GM18873 (cell line): ENCODE measurements around the gene ZNG1F.
"Not testable (repeated sequence)": the region's sequence is repeated elsewhere in the genome, so short reads cannot be mapped to it uniquely, and the experiment has no call there.

Experiments used
- ATAC-seq: cut with Tn5 transposase; IDR thresholded peaks from one replicate; pipeline ENCODE4 v1.9.1; 2021; ENCODE audit warnings: mild to moderate bottlenecking, moderate library complexity, moderate number of reproducible peaks; ENCODE audit not compliant: unreplicated experiment, low FRiP score

The ZNG1F gene

DNA sequence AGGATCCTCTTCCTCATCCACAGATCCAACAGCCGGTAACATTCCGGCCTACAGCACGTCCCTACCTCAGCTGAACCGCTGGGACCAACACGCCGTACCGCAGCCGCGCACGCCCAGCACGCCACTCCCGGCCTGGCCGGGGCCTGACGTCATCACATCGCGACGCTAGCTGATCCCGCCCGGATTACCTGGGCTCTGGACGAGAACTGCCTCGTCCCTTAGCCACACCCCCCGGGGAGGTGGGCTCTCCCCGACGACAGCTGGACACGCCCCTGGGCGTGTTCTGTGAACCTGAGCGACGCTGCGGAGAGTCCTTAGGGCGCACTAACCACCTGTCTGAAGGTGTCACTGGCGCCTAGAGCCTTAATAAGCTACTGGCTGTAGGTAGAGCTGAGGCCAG, at the start of gene ZNG1F:
TSS of gene ZNG1F (minus strand) at position 101 of the 400 bp plus-strand sequence. CDS start at position 42, 59 bp downstream.
- ATAC-seq, result not testable (repeated sequence)

DNA sequence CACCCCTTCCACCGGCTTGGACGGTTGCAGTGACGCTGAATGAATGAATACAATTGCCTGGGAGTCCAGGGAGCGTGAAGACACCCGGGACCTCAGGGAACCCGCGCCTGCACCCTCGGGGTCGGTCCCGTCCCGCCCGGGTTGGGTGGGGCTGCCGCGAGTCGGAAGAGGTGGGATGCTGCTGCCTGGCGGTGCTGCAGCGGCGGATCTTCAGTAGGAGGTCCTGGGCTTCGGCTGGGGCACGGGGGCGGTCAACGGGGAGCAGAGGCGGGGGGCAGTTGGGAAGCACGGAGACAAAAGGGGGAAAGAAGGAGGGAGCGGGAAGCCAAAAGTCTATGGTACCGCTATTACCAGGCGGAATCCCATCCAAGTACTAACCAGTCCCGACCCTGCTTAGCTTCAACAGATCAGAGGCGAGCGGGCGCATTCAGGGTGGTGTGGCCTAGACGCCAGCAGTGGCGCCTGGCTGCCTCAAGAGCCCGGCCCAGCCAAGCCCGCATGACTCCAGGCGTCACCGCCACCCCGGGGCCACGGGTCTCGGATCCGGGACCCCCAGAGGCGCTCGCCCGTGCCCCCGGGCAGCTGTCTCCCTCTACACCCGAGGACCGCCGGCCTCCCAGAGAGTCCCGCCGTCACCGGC, 48.1 kb upstream of the ZNG1F start:
- ATAC-seq, result not testable (repeated sequence)

DNA sequence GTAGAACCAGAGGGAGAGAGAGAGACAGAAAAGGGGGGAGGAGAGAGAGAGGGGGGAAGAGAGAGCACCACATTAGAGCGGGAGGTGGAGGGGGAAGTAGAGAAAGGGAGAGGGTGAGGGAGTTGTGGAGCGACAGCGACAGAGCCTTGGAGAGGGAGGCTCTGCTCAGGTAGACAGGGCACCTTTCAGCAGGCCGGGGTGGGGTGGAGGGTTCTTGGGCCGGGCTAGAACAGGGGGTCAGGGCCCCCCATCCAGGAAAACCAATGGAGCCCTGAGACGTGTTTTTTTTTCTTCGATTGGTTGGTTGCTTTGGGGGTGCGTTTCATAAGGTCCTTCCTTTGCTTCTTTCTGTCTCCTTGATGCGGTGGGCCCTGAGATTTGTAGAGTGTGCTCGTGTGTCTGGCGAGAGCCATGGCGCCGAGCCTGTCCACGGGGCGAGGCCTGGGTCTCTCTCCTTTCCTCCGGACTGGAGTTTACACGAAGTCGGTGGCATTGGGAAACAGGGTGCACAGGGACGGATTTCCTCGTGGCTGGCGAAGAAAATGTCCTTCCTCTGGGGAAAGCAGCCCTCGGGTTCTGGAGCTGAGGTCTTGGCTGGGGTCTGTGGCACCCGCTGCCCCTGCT, 47.5 kb upstream of the ZNG1F start:
- not testable (repeated sequence) for ATAC-seq

DNA sequence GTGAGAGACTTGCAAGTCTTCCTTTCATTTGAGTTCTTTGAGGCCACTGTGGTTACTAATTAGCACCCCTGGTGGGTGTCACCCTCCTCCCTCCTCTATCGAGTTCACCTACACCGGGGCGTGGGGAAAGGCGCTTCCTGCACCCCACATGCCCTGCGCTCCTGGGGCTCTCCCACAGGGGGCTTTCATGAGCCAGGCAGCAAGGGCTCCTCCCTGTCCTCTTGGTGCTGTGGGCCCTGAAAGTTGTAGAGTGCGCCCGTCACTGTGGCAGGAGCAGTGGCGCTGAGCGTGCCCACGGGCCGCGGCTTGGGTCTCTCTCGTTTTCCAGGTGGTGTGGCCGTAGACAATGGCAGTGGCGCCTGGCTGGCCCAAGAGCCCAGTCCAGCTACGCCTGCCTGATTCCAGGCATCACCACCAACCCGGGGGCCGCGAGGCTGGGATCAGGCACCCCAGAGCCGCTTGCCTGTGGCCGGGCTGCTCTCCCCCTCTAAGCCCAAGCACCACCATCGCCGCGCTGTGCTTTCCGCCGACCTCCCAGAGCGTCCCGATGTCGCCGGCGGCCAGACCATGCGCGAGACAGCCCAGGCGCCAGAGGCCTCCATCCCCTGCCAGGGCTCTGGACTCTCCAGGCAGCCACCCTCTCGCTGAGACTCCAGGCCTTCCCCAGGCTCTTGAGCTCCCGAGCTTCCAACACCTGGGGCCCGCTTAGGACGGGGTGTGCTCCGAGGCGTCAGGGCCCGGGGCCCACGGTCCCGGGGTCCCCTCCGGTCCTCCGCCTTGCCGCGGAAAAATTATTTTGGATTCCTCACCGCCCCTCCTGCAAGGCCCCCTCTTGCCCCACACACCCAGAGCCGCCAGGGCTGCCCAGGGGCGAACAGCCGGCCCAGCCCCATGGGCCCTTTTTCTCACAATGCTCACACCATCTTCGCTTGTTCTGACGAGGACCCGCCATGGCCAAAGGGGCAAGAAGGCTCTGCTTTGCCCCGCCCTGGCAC, 46.0 kb upstream of the ZNG1F start:
- peak; percentile 100 for ATAC-seq

DNA sequence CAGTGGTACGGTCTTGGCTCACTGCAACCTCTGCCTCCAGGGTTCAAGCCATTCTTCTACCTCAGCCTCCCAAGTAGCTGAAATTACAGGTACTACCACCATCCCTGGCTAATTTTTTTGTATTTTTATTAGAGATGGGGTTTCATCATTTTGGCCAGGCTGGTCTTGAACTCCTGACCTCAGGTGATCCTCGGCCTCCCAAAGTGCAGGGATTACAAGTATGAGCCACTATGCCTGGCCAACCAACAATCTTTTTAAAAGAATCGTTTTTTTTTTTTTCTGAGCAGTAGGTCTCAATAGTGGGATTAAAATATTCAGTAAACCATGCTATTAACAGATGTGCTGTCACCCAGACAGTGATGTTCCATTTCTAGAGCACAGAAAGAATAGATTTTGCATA, 45.1 kb upstream of the ZNG1F start:
- peak; percentile 24 for ATAC-seq

DNA sequence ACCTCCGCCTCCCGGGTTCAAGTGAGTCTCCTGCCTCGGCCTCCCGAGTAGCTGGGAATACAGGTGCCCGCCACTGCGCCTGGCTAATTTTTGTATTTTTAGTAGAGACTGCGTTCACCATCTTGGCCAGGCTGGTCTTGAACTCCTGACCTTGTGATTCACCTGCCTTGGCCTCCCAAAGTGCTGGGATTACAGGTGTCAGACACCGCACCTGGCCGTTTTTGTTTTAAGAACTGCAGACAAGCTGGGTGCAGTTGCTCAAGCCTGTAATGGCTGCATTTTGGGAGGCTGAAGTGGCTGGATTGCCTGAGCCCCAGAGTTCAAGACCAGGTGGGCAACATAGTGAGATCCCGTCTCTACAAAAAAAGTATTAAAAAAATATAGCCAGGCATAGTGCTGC, 43.2 kb upstream of the ZNG1F start:
- not testable (repeated sequence) for ATAC-seq

DNA sequence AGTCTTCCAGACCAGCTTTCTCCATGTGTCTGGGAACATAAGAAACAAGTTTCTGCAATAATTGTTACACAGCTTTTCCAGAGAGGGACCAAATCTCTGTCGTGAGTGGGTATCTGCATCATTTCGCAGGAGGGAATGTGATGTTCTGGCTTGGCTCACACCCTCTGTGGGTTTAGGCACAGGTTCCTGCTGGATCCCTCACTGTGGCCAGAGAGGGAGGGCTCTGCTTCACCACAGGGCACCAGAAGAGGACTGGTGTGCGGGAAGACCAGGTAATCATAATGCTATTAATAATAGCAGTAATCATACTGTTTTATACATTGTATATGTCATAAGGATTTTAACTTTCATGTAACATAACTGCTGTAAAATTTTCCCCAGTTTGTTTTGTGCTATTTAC, 41.3 kb upstream of the ZNG1F start:
- not testable (repeated sequence) for ATAC-seq

DNA sequence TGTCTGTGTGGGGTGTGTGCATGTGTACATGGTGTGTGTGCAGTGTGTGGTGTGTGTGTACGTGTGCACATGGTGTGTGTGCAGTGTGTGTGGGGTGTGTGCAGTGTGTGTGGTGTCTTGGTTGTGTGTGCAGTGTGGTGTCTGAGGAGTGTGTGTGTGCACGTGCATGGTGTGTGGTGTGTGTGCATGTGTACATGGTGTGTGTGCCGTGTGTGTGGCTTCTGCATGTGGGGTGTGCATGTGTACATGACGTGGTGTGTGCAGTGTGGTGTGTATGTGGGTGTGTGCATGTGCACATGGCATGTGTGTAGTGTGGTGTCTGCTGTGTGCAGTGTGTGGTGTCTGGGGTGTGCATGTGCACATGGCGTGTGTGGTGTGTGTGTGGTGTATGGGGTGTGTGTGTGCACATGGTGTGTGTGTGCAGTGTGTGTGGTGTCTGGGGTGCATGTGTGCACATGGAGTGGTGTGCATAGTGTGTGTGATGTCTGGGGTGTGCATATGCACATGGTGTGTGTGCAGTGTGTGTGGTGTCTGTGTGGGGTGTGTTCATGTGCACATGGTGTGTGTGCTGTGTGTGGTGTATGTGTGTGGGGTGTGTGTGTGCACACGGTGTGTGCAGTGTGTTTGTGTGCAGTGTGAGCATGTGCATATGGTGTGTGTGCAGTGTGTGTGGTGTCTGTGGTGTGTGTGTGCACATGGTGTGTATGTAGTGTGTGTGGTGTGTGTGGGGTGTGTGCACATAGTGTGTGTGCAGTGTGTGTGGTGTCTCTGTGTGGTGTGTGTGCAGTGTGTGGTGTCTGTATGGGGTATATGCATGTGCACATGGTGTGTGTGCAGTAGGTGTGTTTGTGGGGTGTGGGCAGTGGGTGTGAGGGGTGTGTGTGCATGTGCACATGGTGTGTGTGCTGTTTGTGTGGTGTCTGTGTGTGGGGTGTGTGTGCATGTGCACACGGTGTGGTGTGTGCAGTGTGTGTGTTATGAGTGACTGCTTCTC, 40.6 kb upstream of the ZNG1F start:
- no peak for ATAC-seq

DNA sequence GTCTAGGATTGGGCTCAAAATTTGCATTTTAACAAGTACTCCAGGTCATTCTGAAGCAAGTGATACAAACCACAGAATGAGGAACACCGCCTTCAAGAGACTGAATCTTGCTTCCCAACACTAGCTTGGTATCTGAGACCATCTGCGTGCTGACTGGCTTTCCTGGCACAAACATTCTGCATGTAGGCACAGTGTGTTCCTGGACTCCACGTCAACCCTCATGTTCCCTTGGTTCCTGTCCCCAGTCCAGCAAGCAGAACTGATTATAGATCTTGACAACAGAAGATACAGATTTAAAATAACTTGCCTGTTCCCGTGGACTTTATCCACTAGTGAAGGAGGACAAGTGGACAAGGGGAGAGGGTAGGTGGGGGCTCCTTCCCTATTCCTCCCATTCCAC, 30.7 kb upstream of the ZNG1F start:
- not testable (repeated sequence) for ATAC-seq

DNA sequence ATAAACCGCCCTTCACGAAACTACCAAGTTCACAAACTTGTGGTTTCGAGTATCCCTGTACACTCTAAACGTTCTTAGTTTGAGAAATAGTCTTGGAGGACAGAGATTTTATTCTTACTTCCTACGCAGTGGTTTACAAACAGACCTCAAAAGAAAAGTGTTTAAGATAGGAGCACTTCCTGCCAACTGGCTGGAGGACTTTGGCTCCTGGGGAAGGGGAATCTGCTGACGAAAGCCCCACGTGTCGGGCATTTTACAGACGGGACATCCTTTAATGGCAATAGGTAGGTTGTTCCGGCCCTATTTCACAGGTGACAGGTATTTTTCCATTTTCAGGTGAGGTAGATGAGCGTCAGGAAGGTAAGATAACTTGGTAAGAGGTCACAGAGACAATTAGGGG, 678 bp downstream of the ZNG1F start:
- ATAC-seq, result not testable (repeated sequence)

DNA sequence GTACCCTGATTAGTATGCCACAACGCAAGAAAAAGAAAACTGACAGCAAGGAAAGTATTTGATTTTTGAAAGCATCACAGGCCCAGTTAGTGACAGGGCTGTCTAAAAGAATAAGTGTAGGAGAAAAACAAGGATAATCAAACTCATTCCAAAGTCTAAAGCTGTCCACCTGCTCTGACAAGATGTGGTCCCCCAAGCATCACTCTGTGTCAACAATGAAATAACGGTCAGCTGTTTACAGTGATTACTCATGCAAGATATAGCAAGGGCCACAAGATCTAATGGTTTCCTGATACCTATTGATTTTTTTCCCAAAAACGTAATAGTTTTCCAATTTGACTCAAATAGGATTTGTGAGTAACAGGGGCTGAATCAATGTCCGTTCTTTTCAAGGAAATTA, 14.1 kb downstream of the ZNG1F start:
- not testable (repeated sequence) for ATAC-seq

DNA sequence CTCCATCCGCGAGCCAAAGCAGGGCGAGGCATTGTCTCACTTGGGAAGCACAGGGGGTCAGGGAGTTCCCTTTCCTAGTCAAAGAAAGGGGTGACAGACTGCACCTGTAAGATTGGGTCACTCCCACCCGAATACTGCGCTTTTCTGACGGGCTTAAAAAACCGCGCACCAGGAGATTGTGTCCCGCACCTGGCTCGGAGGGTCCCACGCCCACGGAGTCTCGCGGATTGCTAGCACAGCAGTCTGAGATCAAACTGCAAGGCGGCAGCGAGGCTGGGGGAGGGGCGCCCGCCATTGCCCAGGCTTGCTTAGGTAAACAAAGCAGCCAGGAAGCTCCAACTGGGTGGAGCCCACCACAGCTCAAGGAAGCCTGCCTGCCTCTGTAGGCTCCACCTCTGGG, 39.0 kb downstream of the ZNG1F start:
- not testable (repeated sequence) for ATAC-seq

DNA sequence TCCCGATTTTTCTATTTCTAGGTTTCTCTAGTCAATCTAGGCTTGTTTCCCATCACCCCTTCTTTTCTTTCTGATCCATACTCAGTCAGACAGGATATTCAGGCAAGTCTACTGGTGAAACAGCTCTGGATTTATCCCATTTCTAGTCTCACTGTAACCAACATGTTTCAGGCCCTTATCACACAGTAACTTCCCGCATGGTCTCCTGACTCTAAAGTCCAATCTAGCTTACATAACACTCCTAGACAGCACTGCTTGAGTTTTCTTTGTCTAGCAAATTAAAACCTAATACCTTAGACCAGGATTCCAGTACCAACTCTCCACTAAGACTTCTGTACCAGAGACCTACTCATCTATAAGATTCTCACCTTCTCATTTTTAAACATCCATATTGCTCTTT, 47.2 kb downstream of the ZNG1F start:
- ATAC-seq, result not testable (repeated sequence)

DNA sequence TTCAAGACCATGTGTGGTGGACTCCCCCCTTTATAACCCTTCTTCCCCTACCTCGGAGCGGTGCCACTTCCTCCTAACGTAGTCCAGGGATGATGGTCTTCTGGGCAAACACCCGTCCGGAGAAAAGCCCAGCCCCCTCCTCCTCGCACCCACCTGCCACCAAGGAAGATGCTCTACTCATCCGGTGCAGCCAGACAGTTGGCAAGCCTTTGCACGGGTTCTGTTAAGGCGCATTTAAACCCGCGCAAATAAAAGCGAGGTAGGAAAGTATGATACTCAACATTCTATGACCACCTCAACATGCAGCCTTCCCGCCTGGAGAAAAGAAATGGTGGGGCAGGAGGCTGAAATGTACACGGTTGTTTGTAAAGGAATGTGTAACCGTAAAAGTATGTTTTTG, 60.5 kb downstream of the ZNG1F start, which contains the start of gene FOXD4L6:
TSS of gene FOXD4L6 (minus strand) at position 101 of the 400 bp plus-strand sequence. CDS start 298 bp downstream, outside the sequence.
- ATAC-seq, result not testable (repeated sequence)

DNA sequence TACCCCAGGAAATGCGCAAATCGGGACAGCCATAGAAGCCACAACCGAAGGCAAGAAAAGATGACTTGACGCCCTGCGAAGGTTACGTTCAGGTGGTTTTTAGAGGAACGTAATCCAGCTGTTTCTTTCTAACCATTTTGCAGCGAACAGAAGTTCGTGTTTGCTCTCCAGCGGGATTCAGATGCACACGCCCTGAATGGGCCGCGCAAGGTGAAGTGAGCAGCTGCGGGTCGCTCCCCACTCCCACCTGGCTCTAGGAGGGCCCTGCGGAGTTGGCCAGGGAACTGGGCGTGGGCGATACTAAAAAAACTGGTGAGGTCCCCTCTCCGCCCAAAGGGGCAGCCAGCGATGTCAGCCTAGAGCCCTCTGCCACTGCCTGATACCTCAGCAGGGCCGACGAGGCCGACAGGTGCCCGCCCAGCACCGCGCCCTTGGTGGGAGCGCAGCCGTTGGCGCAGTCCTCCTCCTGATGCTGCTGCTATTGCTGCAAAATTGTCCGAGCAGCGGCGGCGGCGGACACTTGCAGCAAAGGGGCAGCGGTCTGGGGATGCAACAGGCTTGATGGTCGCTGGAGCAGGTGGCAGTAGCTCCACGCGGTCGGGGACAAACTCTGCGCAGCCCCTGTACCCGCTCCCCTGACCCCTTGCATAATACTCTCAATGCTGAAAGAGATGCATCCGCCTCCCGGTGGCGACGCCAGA, 62.2 kb downstream of the ZNG1F start:
- not testable (repeated sequence) for ATAC-seq

DNA sequence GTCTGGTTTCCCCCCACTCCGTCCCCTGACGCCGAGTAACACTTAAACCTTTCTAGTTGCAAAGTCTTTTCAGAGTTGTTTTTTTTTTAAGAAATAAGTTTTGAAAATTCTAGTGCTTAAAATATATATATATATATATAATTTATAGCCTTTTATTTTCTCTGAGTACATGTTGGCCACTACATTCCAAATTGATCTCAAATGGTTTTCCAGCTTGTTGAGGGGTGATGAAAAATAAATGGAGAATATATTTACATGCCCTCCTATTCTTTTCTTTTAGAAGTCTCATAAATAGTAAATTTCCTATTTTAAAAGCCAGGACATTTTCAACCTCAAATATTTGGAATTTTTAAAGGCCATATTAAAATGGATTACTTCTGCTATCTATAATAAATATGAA, 63.2 kb downstream of the ZNG1F start:
- ATAC-seq, result not testable (repeated sequence)

DNA sequence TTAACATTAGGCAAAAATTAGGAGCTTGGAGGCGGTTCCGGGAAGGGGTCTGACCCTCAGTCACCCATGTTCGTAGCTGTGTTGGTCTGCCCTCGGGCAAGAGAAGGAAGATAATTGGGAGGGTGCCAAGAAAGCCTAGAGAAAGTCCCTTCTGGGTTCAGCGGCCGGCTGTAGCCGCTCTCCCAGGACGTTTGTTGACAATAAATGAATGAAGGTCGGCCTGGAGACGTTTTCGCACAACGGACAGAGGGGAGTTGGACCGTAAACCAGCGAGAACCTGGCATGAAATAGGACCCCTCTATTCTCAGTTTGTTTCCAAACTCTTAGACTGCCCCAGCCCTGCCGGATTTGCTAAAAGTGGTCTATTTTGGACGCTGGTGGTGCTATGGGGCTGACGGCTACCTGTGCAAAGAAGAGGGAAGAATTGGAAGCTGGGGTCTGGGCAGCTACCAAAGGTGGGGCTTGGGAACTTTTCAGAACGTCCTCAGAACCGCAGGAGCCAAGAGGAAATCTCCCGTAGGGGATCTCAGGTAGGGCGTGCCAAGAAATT, 63.9 kb downstream of the ZNG1F start:
- ATAC-seq, result not testable (repeated sequence)

DNA sequence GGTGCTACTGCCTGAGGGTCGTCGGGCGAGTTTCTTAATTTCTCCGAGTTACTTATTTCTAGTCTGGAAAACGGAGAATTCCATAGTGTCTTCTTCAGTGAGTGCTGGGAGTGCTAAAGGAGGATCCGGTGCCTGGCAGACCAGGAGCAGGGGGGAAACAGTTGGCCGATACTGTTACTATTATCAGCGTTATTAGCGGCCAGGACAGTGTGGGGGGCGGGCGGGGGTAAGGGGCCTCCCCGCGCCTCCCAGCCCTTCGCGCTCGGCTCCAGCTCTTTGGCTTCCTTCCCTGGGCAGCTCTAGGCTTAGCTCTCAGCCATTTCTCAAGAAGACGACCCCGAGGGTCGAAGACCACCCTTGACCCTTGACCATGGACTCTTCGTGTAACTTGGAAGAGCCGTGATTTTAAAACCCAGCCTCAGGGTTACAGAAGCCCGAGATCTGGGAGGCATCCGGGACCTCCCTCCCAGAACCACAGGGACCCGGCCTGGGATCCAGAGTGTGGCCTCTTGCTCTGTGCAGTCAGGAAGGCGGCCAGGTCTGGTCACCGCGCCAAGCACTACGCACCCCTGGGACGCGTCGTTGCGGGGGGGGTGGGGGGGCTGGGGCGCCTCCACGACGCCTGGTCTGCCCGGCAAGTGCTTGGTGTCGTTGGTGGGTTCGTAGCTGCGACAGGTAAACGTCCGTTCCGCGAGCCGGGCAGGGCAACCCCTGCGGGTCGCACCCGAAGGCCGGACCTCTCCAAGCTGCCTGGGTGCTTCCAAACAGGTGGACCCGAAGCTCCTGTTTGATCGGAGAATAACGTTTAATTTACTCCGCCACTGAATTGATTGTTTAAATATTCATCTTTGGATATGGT, 64.6 kb downstream of the ZNG1F start:
- ATAC-seq, result not testable (repeated sequence)
